ENCODE results near the gene SYTL4. TPM values are rescaled to one million over a fixed set of nuclear protein-coding genes. Genes with fewer than 3 reads are reported as not detected.
"Not testable (repeated sequence)": the region's sequence is repeated elsewhere in the genome, so short reads cannot be mapped to it uniquely, and the experiment has no call there.

The SYTL4 gene
- total and polyA plus RNA-seq, 12 donors, result 3.4 to 12.3 (median 5.4) TPM

- Histone ChIP-seq H3K27me3 (peaks cover 15% of the 10 kb centered on the region), H3K9me3 (replicated peaks in 1 of 3) (no peaks in the 10 kb centered on the region), H3K27ac (no peak overlapping the region), H3K36me3 (replicated peaks in 1 of 2) (no peaks in the 10 kb centered on the region), H3K4me3 (no peak overlapping the region), H3K4me1 (replicated peaks in 1 of 2) (no peaks in the 10 kb centered on the region)
- intact Hi-C loops (cut with DNase I), result no loop called here
- TF ChIP-seq POLR2A (IDR thresholded peaks at IDR 0.05) (no peak), CTCF (IDR thresholded peaks at IDR 0.05) (no peak)
- WGBS, 4 donors, result 50 to 67% (median 57%) methylated on average over 1 of the region's 1 CpG
- no peak for DNase-seq
Observed at GRCh38 chrX:100745205-100745604, 13.3 kb upstream of the SYTL4 start.

- intact Hi-C loops (cut with DNase I), result no loop called here
- TF ChIP-seq POLR2A (IDR thresholded peaks at IDR 0.05) (no peak), CTCF (IDR thresholded peaks at IDR 0.05) (no peak)
- no peak overlapping the region for H3K4me3 ChIP-seq
- H3K9me3 ChIP-seq (replicated peaks in 1 of 3), result no peaks in the 10 kb centered on the region
- no peaks in the 10 kb centered on the region for H3K36me3 ChIP-seq (replicated peaks in 1 of 2)
- no peaks in the 10 kb centered on the region for H3K4me1 ChIP-seq (replicated peaks in 1 of 2)
- no peak for DNase-seq
- H3K27ac ChIP-seq, result no peak overlapping the region
- 34 to 49% (median 44%) methylated on average over 2 of the region's 2 CpGs for WGBS, 4 donors
- H3K27me3 ChIP-seq, result peaks cover 25% of the 10 kb centered on the region
Observed at GRCh38 chrX:100743009-100743607, 11.2 kb upstream of the SYTL4 start.

GRCh38 chrX:100724006-100724405 lies 7.9 kb downstream of the SYTL4 start:
- H3K27ac ChIP-seq; H3K9me3 ChIP-seq (replicated peaks in 1 of 3); H3K4me3 ChIP-seq; H3K4me1 ChIP-seq (replicated peaks in 1 of 2); DNase-seq; H3K27me3 ChIP-seq; H3K36me3 ChIP-seq (replicated peaks in 1 of 2); intact Hi-C loops (cut with DNase I): not testable (repeated sequence)
- 91 to 92% methylated on average over 12 to 13 of the region's 30 CpGs; no CpG with 5 or more reads in 2 of the 4 donors for WGBS, 4 donors

GRCh38 chrX:100721328-100721727 lies 10.6 kb downstream of the SYTL4 start:
- H3K27ac ChIP-seq, result no peak overlapping the region
- no peaks in the 10 kb centered on the region for H3K27me3 ChIP-seq
- no peak overlapping the region for H3K4me3 ChIP-seq
- no peak for DNase-seq
- intact Hi-C loops (cut with DNase I), result no loop called here
- H3K9me3 ChIP-seq (replicated peaks in 1 of 3), result no peaks in the 10 kb centered on the region
- H3K4me1 ChIP-seq (replicated peaks in 1 of 2), result no peaks in the 10 kb centered on the region
- TF ChIP-seq CTCF (IDR thresholded peaks at IDR 0.05), result no peak
- no peak for TF ChIP-seq POLR2A (IDR thresholded peaks at IDR 0.05)
- no peaks in the 10 kb centered on the region for H3K36me3 ChIP-seq (replicated peaks in 1 of 2)

- Histone ChIP-seq H3K27me3 (no peaks in the 10 kb centered on the region), H3K36me3 (replicated peaks in 1 of 2) (no peaks in the 10 kb centered on the region), H3K4me3 (no peak overlapping the region), H3K27ac (no peak overlapping the region), H3K9me3 (replicated peaks in 1 of 3) (no peaks in the 10 kb centered on the region), H3K4me1 (replicated peaks in 1 of 2) (no peaks in the 10 kb centered on the region)
- WGBS, 4 donors, result 58 to 94% (median 66%) methylated on average over 2 of the region's 2 CpGs
- no peak for DNase-seq
- intact Hi-C loops (cut with DNase I), result no loop called here
- TF ChIP-seq CTCF (IDR thresholded peaks at IDR 0.05), result no peak
- TF ChIP-seq POLR2A (IDR thresholded peaks at IDR 0.05), result no peak
Observed at GRCh38 chrX:100720301-100720700, 11.6 kb downstream of the SYTL4 start.

Measured in adrenal gland (tissue), 12 donors.